Measurements from ENCODE around the gene COMMD10. TPM values are rescaled to one million over a fixed set of nuclear protein-coding genes. Genes with fewer than 3 reads are reported as not detected.

The COMMD10 gene
- polyA plus RNA-seq, 1 donor from 2014 or later, result 23.1 TPM

DNA sequence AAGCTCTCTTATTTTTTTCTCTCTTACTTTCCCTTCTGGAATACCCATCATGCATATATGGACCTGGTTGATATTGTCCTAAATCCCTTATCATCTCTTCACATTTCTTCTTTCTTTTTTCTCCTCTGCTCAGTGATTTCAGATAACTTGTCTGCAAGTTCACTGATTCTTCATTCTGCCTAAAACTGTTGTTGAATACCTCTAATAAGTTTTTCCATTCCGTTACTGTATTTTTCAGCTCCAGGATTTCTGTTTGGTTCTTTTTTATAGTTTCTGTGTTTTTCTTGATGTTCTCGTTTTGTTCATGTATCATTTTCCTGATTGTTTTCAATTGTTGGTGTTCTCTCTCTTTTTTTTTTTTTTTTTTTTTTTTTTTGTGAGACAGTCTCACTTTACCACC, 203.7 kb downstream of the COMMD10 start:
- no peak overlapping the region for H3K4me3 ChIP-seq (ENCODE audit: low read length)
- no peak overlapping the region for H3K4me2 ChIP-seq (ENCODE audit: low read length)
- no peaks in the 10 kb centered on the region for H3K36me3 ChIP-seq (ENCODE audit: insufficient read depth, low read length)
- H4K20me1 ChIP-seq (ENCODE audit: insufficient read depth), result no peaks in the 10 kb centered on the region
- no peaks in the 10 kb centered on the region for H3F3A ChIP-seq (ENCODE audit: insufficient read depth, low read length, poor library complexity, severe bottlenecking)
- H3K27me3 ChIP-seq (ENCODE audit: insufficient read depth, low read depth, low read length), result no peaks in the 10 kb centered on the region
- TF ChIP-seq MXI1 (conservative IDR thresholded peaks at IDR 0.05; ENCODE audit: poor library complexity, severe bottlenecking) (no peak), POLR2AphosphoS5 (IDR thresholded peaks at IDR 0.05) (no peak), RAD21 (conservative IDR thresholded peaks at IDR 0.05) (no peak), TAF1 (IDR thresholded peaks at IDR 0.05; ENCODE audit: low read depth) (no peak), SMC3 (conservative IDR thresholded peaks at IDR 0.05; ENCODE audit: poor library complexity) (no peak), EP300 (conservative IDR thresholded peaks at IDR 0.05; ENCODE audit: poor library complexity, severe bottlenecking) (no peak), EZH2 (IDR thresholded peaks at IDR 0.05; ENCODE audit: borderline replicate concordance, insufficient read depth, low read length, poor library complexity, severe bottlenecking) (no peak)
- TF ChIP-seq, protein P1, sequence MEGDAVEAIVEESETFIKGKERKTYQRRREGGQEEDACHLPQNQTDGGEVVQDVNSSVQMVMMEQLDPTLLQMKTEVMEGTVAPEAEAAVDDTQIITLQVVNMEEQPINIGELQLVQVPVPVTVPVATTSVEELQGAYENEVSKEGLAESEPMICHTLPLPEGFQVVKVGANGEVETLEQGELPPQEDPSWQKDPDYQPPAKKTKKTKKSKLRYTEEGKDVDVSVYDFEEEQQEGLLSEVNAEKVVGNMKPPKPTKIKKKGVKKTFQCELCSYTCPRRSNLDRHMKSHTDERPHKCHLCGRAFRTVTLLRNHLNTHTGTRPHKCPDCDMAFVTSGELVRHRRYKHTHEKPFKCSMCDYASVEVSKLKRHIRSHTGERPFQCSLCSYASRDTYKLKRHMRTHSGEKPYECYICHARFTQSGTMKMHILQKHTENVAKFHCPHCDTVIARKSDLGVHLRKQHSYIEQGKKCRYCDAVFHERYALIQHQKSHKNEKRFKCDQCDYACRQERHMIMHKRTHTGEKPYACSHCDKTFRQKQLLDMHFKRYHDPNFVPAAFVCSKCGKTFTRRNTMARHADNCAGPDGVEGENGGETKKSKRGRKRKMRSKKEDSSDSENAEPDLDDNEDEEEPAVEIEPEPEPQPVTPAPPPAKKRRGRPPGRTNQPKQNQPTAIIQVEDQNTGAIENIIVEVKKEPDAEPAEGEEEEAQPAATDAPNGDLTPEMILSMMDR (IDR thresholded peaks at IDR 0.05; ENCODE audit: poor library complexity, severe bottlenecking), result no peak
- TF ChIP-seq, protein P2, sequence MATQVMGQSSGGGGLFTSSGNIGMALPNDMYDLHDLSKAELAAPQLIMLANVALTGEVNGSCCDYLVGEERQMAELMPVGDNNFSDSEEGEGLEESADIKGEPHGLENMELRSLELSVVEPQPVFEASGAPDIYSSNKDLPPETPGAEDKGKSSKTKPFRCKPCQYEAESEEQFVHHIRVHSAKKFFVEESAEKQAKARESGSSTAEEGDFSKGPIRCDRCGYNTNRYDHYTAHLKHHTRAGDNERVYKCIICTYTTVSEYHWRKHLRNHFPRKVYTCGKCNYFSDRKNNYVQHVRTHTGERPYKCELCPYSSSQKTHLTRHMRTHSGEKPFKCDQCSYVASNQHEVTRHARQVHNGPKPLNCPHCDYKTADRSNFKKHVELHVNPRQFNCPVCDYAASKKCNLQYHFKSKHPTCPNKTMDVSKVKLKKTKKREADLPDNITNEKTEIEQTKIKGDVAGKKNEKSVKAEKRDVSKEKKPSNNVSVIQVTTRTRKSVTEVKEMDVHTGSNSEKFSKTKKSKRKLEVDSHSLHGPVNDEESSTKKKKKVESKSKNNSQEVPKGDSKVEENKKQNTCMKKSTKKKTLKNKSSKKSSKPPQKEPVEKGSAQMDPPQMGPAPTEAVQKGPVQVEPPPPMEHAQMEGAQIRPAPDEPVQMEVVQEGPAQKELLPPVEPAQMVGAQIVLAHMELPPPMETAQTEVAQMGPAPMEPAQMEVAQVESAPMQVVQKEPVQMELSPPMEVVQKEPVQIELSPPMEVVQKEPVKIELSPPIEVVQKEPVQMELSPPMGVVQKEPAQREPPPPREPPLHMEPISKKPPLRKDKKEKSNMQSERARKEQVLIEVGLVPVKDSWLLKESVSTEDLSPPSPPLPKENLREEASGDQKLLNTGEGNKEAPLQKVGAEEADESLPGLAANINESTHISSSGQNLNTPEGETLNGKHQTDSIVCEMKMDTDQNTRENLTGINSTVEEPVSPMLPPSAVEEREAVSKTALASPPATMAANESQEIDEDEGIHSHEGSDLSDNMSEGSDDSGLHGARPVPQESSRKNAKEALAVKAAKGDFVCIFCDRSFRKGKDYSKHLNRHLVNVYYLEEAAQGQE (IDR thresholded peaks at IDR 0.05; ENCODE audit: borderline replicate concordance), result no peak
- H3K9me3 ChIP-seq (ENCODE audit: low read length), result no peaks in the 10 kb centered on the region
- no peaks in the 10 kb centered on the region for H3K79me2 ChIP-seq (replicated peaks; ENCODE audit: insufficient read depth, low read length)
- no peak overlapping the region for H2AFZ ChIP-seq (ENCODE audit: low read depth, low read length)
- H3K9me2 ChIP-seq (ENCODE audit: insufficient read depth, low read length), result no peaks in the 10 kb centered on the region
- H3K9ac ChIP-seq (ENCODE audit: low read length), result no peak overlapping the region
- no peak overlapping the region for H3K27ac ChIP-seq (ENCODE audit: low read length)

DNA sequence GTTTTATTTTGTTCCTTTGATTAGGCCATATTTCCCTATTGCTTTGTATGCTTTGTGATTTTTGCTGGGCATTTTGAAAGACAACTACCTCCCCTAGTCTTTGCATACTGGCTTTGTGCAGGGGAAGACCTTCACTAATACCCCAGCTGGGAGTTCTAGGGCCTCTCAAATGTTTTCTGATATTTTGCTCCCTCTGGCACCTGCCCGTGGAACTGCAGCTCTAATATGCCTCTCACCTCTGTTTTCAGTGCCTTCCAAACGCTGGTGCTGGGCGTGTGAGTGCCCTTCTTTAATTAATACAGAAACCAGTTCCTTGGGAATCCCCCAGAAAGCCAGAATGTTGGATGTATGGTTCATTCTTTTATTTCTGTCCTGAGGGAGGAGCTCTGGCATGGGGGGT, 204.5 kb downstream of the COMMD10 start:
- no peaks in the 10 kb centered on the region for H3F3A ChIP-seq (ENCODE audit: insufficient read depth, low read length, poor library complexity, severe bottlenecking)
- H3K4me3 ChIP-seq (ENCODE audit: low read length), result no peak overlapping the region
- H2AFZ ChIP-seq (ENCODE audit: low read depth, low read length), result no peak overlapping the region
- H3K9me2 ChIP-seq (ENCODE audit: insufficient read depth, low read length), result no peaks in the 10 kb centered on the region
- H4K20me1 ChIP-seq (ENCODE audit: insufficient read depth), result no peaks in the 10 kb centered on the region
- H3K9me3 ChIP-seq (ENCODE audit: low read length), result no peaks in the 10 kb centered on the region
- no peak overlapping the region for H3K27ac ChIP-seq (ENCODE audit: low read length)
- H3K79me2 ChIP-seq (replicated peaks; ENCODE audit: insufficient read depth, low read length), result no peaks in the 10 kb centered on the region
- H3K9ac ChIP-seq (ENCODE audit: low read length), result no peak overlapping the region
- no peaks in the 10 kb centered on the region for H3K36me3 ChIP-seq (ENCODE audit: insufficient read depth, low read length)
- no peaks in the 10 kb centered on the region for H3K27me3 ChIP-seq (ENCODE audit: insufficient read depth, low read depth, low read length)
- H3K4me2 ChIP-seq (ENCODE audit: low read length), result no peak overlapping the region
- TF ChIP-seq TAF1 (IDR thresholded peaks at IDR 0.05; ENCODE audit: low read depth), result no peak
- TF ChIP-seq RAD21 (conservative IDR thresholded peaks at IDR 0.05), result no peak
- TF ChIP-seq MXI1 (conservative IDR thresholded peaks at IDR 0.05; ENCODE audit: poor library complexity, severe bottlenecking), result no peak
- TF ChIP-seq SMC3 (conservative IDR thresholded peaks at IDR 0.05; ENCODE audit: poor library complexity), result no peak
- TF ChIP-seq, protein P2 (IDR thresholded peaks at IDR 0.05; ENCODE audit: borderline replicate concordance), result no peak
- TF ChIP-seq, protein P1 (IDR thresholded peaks at IDR 0.05; ENCODE audit: poor library complexity, severe bottlenecking), result no peak
- no peak for TF ChIP-seq EZH2 (IDR thresholded peaks at IDR 0.05; ENCODE audit: borderline replicate concordance, insufficient read depth, low read length, poor library complexity, severe bottlenecking)
- TF ChIP-seq EP300 (conservative IDR thresholded peaks at IDR 0.05; ENCODE audit: poor library complexity, severe bottlenecking), result no peak
- TF ChIP-seq POLR2AphosphoS5 (IDR thresholded peaks at IDR 0.05), result no peak

Data from neural cell (in vitro differentiated cells).